ENCODE data around the gene FNTB. TPM values are rescaled to one million over a fixed set of nuclear protein-coding genes. Genes with fewer than 3 reads are reported as not detected.

The FNTB gene
- total and polyA plus RNA-seq, 2 of the 13 experiments (the other 11 are each of a cell fraction or from before 2014, with no cell fraction given) = 23.6 to 28.5 TPM

DNA sequence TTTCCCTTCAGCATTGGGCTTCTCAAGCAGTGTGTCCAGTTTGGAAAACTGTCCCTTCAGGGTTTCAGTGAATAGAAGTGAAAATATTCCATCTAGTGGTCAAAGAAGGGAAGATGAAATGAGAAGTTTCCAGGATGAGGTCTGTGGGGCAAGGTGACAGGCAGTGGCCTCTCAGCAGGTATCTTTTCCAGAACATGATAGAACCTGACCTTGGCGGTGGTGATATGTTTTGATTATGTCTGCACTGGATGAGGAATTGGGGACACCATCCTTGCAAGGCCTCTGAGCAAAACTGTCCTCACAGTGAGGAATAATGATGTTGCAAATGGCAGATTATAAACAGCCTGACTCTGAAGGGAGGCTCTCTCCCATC is 48.9 kb upstream of the FNTB start (continued):
- TF ChIP-seq ATF2 (CRISPR knock-in tag; IDR thresholded peaks at IDR 0.05) = no peak
- no peak for TF ChIP-seq PITX1 (CRISPR knock-in tag; IDR thresholded peaks at IDR 0.05)
- TF ChIP-seq, protein P1, sequence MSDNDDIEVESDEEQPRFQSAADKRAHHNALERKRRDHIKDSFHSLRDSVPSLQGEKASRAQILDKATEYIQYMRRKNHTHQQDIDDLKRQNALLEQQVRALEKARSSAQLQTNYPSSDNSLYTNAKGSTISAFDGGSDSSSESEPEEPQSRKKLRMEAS (IDR thresholded peaks at IDR 0.05) = peak; percentile 18; the same call in 1 of the 2 replicates
- TF ChIP-seq POLR2G (IDR thresholded peaks at IDR 0.05; ENCODE audit: low read depth, low read length) = peak; percentile 78
- TF ChIP-seq ATF7-NPFF (CRISPR knock-in tag; IDR thresholded peaks at IDR 0.05; ENCODE audit: low read depth) = no peak; the same call in 1 of the 2 replicates
- no peak for TF ChIP-seq ZNF746 (CRISPR knock-in tag; IDR thresholded peaks at IDR 0.05)
- peak; percentile 45 for TF ChIP-seq AGO1 (IDR thresholded peaks at IDR 0.05; ENCODE audit: low read depth, low read length, poor library complexity, severe bottlenecking)
- no peak for TF ChIP-seq FUBP1 (CRISPR knock-in tag; IDR thresholded peaks at IDR 0.05; ENCODE audit: borderline replicate concordance)
- TF ChIP-seq SP140L (CRISPR knock-in tag; IDR thresholded peaks at IDR 0.05; ENCODE audit: borderline replicate concordance) = no peak
